ENCODE results near the gene GPATCH3. TPM values are rescaled to one million over a fixed set of nuclear protein-coding genes. Genes with fewer than 3 reads are reported as not detected.

GPATCH3 gene
- total RNA-seq, 1 donor from 2014 or later, result 23.5 TPM

DNA sequence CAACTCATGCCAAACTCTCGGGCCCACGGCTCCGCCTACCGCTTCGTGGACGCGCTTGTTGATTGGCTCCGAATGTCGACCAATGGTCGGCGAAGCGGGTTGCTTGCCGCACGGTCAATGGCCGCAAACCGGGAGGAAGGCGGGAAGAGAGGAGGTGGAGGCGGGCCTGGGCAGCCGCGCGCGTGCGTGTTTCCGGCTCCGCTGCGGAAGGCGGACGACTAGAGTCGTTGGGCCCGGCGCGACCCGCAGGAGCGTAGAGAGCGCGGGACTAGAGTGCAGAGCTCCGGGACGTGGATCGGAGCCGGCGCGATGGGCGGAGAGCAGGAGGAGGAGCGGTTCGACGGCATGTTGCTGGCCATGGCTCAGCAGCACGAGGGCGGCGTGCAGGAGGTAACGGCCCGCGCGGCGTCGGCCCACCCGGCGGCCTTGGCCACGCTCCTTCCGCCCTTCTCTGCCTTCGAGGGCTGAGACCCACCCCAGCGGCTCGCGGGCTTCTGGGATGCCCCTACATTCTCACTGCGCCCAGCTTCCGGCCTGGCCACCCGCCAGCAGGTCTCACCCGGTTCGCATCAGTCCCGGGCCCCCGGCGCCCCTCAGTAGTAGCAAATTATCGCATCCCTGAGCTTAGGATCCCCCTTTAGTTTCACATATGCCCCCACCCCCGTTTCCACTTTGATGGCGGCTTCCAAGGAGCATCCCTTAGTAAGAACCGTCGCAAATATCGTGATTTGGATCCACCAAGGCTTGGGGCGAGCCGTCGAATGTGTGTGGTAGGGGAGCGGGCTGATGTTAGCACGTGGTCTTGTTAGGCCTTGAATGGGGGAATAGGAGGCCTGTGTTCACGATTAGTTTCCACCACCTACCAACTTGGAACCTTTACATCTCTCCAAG is 21.5 kb upstream of the GPATCH3 start, which contains the start of gene NUDC:
TSS of gene NUDC (plus strand) at position 204 of the 891 bp plus-strand sequence. CDS start at position 310, 106 bp downstream.
- H3K9me3 Mint-ChIP-seq, result no peaks in the 10 kb centered on the region
- H3K27me3 Mint-ChIP-seq (ENCODE audit: low read depth), result no peaks in the 10 kb centered on the region
- TF ChIP-seq, protein P1, sequence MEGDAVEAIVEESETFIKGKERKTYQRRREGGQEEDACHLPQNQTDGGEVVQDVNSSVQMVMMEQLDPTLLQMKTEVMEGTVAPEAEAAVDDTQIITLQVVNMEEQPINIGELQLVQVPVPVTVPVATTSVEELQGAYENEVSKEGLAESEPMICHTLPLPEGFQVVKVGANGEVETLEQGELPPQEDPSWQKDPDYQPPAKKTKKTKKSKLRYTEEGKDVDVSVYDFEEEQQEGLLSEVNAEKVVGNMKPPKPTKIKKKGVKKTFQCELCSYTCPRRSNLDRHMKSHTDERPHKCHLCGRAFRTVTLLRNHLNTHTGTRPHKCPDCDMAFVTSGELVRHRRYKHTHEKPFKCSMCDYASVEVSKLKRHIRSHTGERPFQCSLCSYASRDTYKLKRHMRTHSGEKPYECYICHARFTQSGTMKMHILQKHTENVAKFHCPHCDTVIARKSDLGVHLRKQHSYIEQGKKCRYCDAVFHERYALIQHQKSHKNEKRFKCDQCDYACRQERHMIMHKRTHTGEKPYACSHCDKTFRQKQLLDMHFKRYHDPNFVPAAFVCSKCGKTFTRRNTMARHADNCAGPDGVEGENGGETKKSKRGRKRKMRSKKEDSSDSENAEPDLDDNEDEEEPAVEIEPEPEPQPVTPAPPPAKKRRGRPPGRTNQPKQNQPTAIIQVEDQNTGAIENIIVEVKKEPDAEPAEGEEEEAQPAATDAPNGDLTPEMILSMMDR (IDR thresholded peaks at IDR 0.05; ENCODE audit: unreplicated experiment), result no peak
- H3K4me1 Mint-ChIP-seq, result peaks cover 22% of the 10 kb centered on the region
- H3K27ac Mint-ChIP-seq, result peak within 1 kb of the TSS; percentile 95
- H3K4me3 Mint-ChIP-seq, result peak within 1 kb of the TSS; percentile 96
- H3K36me3 Mint-ChIP-seq, result peaks cover 4% of the 10 kb centered on the region
- DNase-seq (ENCODE audit: low spot score in 2 of 2, unreplicated experiment in 2 of 2), result peak; percentile 92 to 94

DNA sequence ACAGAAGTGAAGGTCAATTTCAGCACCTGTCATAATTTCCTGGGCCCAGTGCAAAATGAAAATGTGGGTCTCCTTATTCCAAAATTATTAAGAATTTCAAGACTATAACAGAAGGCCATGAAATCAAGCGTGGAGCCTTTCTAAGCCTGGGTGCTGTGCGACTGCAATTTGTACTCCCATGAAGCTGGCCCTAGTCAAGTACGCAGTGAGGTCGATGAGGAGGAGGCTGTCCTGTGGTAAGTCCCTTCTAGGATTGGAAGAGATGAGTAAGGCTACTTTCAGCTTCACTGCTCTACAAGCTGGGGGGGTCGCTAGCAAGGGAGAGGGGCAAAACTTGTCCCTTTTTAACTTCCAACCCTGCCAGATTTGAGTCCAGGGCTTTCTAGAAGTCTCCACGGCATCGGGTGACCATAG is 20.9 kb upstream of the GPATCH3 start:
- no peaks in the 10 kb centered on the region for H3K9me3 Mint-ChIP-seq
- DNase-seq (ENCODE audit: low spot score in 2 of 2, unreplicated experiment in 2 of 2), result no peak
- peak overlapping the region; percentile 96 for H3K4me3 Mint-ChIP-seq
- peak overlapping the region; percentile 95 for H3K27ac Mint-ChIP-seq
- TF ChIP-seq, protein P1 (IDR thresholded peaks at IDR 0.05; ENCODE audit: unreplicated experiment), result no peak
- H3K4me1 Mint-ChIP-seq, result peaks cover 22% of the 10 kb centered on the region
- H3K36me3 Mint-ChIP-seq, result peaks cover 2% of the 10 kb centered on the region
- H3K27me3 Mint-ChIP-seq (ENCODE audit: low read depth), result no peaks in the 10 kb centered on the region

- Mint-ChIP-seq H3K9me3 (no peaks in the 10 kb centered on the region), H3K4me3 (no peak overlapping the region), H3K4me1 (no peaks in the 10 kb centered on the region), H3K36me3 (no peaks in the 10 kb centered on the region), H3K27ac (no peak overlapping the region), H3K27me3 (ENCODE audit: low read depth) (peaks cover 1% of the 10 kb centered on the region)
- TF ChIP-seq, protein P1 (IDR thresholded peaks at IDR 0.05; ENCODE audit: unreplicated experiment), result no peak
- DNase-seq (ENCODE audit: low spot score in 2 of 2, unreplicated experiment in 2 of 2), result no peak
These were observed 15.1 kb upstream of the GPATCH3 start for GRCh38 chr1:26915204-26915842.

DNA sequence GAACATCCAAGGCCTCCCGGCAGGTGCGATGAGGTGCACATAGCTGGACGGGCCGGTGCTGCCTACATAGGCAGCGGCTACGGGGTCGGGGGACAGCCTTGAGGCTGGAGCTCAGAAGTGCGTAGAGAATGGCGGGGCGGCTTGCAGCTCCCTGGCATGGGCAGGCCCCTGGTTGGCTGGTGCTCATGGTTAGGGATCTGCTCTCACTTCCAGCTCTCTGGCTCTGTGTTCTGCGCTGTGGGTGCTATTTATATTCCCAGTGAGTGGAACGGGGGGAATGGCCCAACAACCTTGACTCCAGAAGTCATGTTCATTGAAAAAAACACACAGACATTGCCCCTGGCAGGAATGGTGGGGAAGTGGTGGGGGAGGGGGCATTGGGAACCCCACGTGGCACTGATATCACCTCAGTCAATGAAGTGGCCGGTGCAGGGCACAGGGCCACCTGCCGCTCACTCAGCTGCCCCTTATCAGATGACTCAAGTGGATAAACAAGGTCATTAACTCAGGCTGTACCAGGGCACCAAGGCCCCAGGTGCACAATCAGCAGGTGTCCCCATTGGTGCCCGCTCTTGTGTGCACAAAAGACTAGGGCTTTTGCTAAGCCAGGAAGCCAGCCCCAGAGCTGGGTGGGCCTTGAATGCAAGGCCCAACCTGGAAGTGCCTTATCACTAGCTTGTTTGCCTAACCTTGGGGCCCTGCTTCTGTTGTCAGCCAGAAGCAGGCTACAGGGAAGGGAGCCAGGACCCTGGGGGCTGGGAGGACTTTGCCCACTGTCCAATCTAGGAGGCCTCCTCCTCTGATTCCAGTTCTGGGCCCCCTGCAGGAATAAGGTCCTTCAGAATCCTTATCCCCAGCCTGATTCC is 13.7 kb upstream of the GPATCH3 start, which contains the start of gene NR0B2:
TSS of gene NR0B2 (minus strand) at position 222 of the 866 bp plus-strand sequence. CDS start at position 187, 35 bp downstream.
- H3K27me3 Mint-ChIP-seq (ENCODE audit: low read depth), result peaks cover 1% of the 10 kb centered on the region
- H3K27ac Mint-ChIP-seq, result no peak within 1 kb of the TSS
- H3K4me1 Mint-ChIP-seq, result no peaks in the 10 kb centered on the region
- H3K36me3 Mint-ChIP-seq, result no peaks in the 10 kb centered on the region
- no peaks in the 10 kb centered on the region for H3K9me3 Mint-ChIP-seq
- no peak for DNase-seq (ENCODE audit: low spot score in 2 of 2, unreplicated experiment in 2 of 2)
- no peak within 1 kb of the TSS for H3K4me3 Mint-ChIP-seq
- TF ChIP-seq, protein P1 (IDR thresholded peaks at IDR 0.05; ENCODE audit: unreplicated experiment), result no peak

GRCh38 chr1:26913389-26913753 is 13.1 kb upstream of the GPATCH3 start:
- Mint-ChIP-seq H3K4me1 (no peaks in the 10 kb centered on the region), H3K27me3 (ENCODE audit: low read depth) (peaks cover 1% of the 10 kb centered on the region), H3K36me3 (no peaks in the 10 kb centered on the region), H3K27ac (no peak overlapping the region), H3K9me3 (no peaks in the 10 kb centered on the region), H3K4me3 (no peak overlapping the region)
- DNase-seq (ENCODE audit: low spot score in 2 of 2, unreplicated experiment in 2 of 2), result no peak
- TF ChIP-seq, protein P1 (IDR thresholded peaks at IDR 0.05; ENCODE audit: unreplicated experiment), result no peak

Data from mesothelial cell of epicardium (in vitro differentiated cells).